GM21528 (cell line): ENCODE data around the gene METTL16.

ENCODE experiments used
- ATAC-seq: cut with Tn5 transposase; IDR thresholded peaks from one replicate; pipeline ENCODE4 v1.9.1; 2021; ENCODE audit warnings: mild to moderate bottlenecking, moderate library complexity; ENCODE audit not compliant: unreplicated experiment, low FRiP score

The METTL16 gene

GRCh38 chr17:2419486-2419885 lies 92.2 kb downstream of the METTL16 start:
- ATAC-seq: no peak

GRCh38 chr17:2418572-2418971 lies 93.1 kb downstream of the METTL16 start:
- ATAC-seq: no peak

- no peak for ATAC-seq
These were observed 95.5 kb downstream of the METTL16 start for GRCh38 chr17:2416010-2416734.

GRCh38 chr17:2415081-2415480 lies 96.6 kb downstream of the METTL16 start:
- ATAC-seq: no peak

- no peak for ATAC-seq
These were observed 97.1 kb downstream of the METTL16 start for GRCh38 chr17:2414446-2415064.

- no peak for ATAC-seq
These were observed 99.1 kb downstream of the METTL16 start for GRCh38 chr17:2412561-2413021.

GRCh38 chr17:2410951-2411350 lies 100.7 kb downstream of the METTL16 start:
- no peak for ATAC-seq

- ATAC-seq: no peak
These were observed 104.5 kb downstream of the METTL16 start for GRCh38 chr17:2406903-2407790.

- no peak for ATAC-seq
These were observed 105.3 kb downstream of the METTL16 start for GRCh38 chr17:2406271-2406902.

GRCh38 chr17:2405247-2405926 lies 106.3 kb downstream of the METTL16 start:
- no peak for ATAC-seq

GRCh38 chr17:2403044-2403443 lies 108.6 kb downstream of the METTL16 start:
- ATAC-seq: no peak

GRCh38 chr17:2402544-2402943 lies 109.1 kb downstream of the METTL16 start:
- no peak for ATAC-seq

GRCh38 chr17:2401426-2402221 lies 110.1 kb downstream of the METTL16 start:
- peak; percentile 61 for ATAC-seq

- ATAC-seq: peak; percentile 34
These were observed 110.7 kb downstream of the METTL16 start, which contains the start of gene MNT for GRCh38 chr17:2400877-2401425. Gene MNT, minus strand, starts transcription at chr17:2401060. Its CDS starts 348 bp downstream, at chr17:2400712.

- no peak for ATAC-seq
These were observed 111.2 kb downstream of the METTL16 start for GRCh38 chr17:2400474-2400866.

- peak; percentile 35 for ATAC-seq
These were observed 111.9 kb downstream of the METTL16 start for GRCh38 chr17:2399572-2400473.

GRCh38 chr17:2398655-2399571 lies 112.8 kb downstream of the METTL16 start:
- no peak for ATAC-seq
